Naive thymus-derived CD4-positive, alpha-beta T cell (primary cell): ENCODE data around the gene OFD1. TPM values are rescaled to one million over a fixed set of nuclear protein-coding genes. Genes with fewer than 3 reads are reported as not detected.

Experiments
- polyA plus RNA-seq, 2 donors: library from polyadenylated mRNA; unstranded; fragments of 300-500 nt; fragmentation: Illumina TruSeq; gene quantifications; one replicate each; pipeline ENCODE4 v1.2.3, GENCODE V29; 2021
- total RNA-seq, 6 experiments: library from RNA in 5 of 6; stranded (reverse) in 5 of 6; gene quantifications; 1 replicate in 5 of 6; 2 replicates in 1 of 6; pipeline ENCODE4 v1.2.3 and lab custom pipeline; 2021 to 2026

OFD1 gene
- total and polyA plus RNA-seq, 7 experiments from 2014 or later, result 30.4 to 142 (median 50.4) TPM

Other genes with a start within 250 kb of the OFD1 start
- gene EGFL6, start 165.1 kb upstream of the OFD1 start, total RNA-seq, result 10 to 100 TPM in 1 of 5 experiments, not detected in 4; 12.6 TPM
- gene EGFL6, start 165.1 kb upstream of the OFD1 start, polyA plus RNA-seq, result not detected
- gene TCEANC, start 81.6 kb upstream of the OFD1 start, total RNA-seq, result 10 to 100 TPM in 3 of 5 experiments, 1 to 10 TPM in 2; 5.0 to 17.5 (median 11.4) TPM
- gene TCEANC, start 81.6 kb upstream of the OFD1 start, polyA plus RNA-seq, result 10 to 100 TPM in 1 of 2 donors, 1 to 10 TPM in 1; 9.0 to 12.4 TPM
- 10 to 100 TPM; 10.1 to 22.8 (median 18.3) TPM for gene RAB9A, start 45.6 kb upstream of the OFD1 start, total RNA-seq
- 10 to 100 TPM; 17.7 to 19.7 TPM for gene RAB9A, start 45.6 kb upstream of the OFD1 start, polyA plus RNA-seq
- 10 to 100 TPM; 20.7 to 31.1 (median 23.5) TPM for gene TRAPPC2, start 128 bp upstream of the OFD1 start, total RNA-seq
- 10 to 100 TPM; 17.8 to 33.5 TPM for gene TRAPPC2, start 128 bp upstream of the OFD1 start, polyA plus RNA-seq
- gene GPM6B, start 82.3 kb downstream of the OFD1 start, total RNA-seq, result not detected
- gene GPM6B, start 82.3 kb downstream of the OFD1 start, polyA plus RNA-seq, result under 1 TPM; 0.18 to 0.27 TPM